HL-60 (cell line): ENCODE data around the gene INTS6L.

ENCODE experiments used
- DNase-seq, 2 experiments: peaks; one replicate each; pipeline ENCODE4 v3.0.0-alpha.2; 2010 to 2020; ENCODE audit warnings: low read depth in 1 of 2, low spot score in 1 of 2
- H3K27ac ChIP-seq: fragments of 250-450 bp; sonication (Bioruptor Pico); replicated peaks from 2 replicates; pipeline ENCODE4 v1.5.1; 2020; ENCODE audit warnings: mild to moderate bottlenecking, moderate library complexity
- H3K27me3 ChIP-seq: fragments of 250-450 bp; sonication (Bioruptor Pico); 2 replicates; pipeline ENCODE4 v1.5.1; 2021; ENCODE audit warnings: mild to moderate bottlenecking, moderate library complexity; ENCODE audit not compliant: insufficient read depth, poor library complexity, severe bottlenecking
- H3K4me3 ChIP-seq: replicated peaks from 2 replicates; pipeline ENCODE4 v1.5.1; 2011; ENCODE audit warnings: mild to moderate bottlenecking, control low read depth, low read length; ENCODE audit not compliant: insufficient read depth
- GABPA ChIP-seq: IDR thresholded peaks from 2 replicates; pipeline ENCODE4 v1.6.1; 2012; ENCODE audit warnings: low read depth
- POLR2AphosphoS5 ChIP-seq: IDR thresholded peaks from 2 replicates; pipeline ENCODE4 v1.6.1; 2012; ENCODE audit warnings: low read depth
- SPI1 ChIP-seq: IDR thresholded peaks from 2 replicates; pipeline ENCODE4 v1.6.1; 2012; ENCODE audit warnings: low read depth, mild to moderate bottlenecking, borderline replicate concordance
- TF ChIP-seq, protein P1 (sequence below): IDR thresholded peaks from one replicate; pipeline ENCODE4 v1.5.1; 2011; ENCODE audit warnings: low read length, control low read depth, inconsistent platforms; ENCODE audit not compliant: insufficient read depth
- TF ChIP-seq, protein P2 (sequence below): IDR thresholded peaks from 2 replicates; pipeline ENCODE4 v1.6.1; 2012; ENCODE audit warnings: low read depth; ENCODE audit not compliant: insufficient replicate concordance

The INTS6L gene

GRCh38 chrX:135557344-135557743 lies 36.9 kb downstream of the INTS6L start:
- H3K4me3 ChIP-seq, result no peak overlapping the region
- DNase-seq, result no peak
- TF ChIP-seq GABPA (no peak), POLR2AphosphoS5 (no peak), SPI1 (no peak)
- TF ChIP-seq, protein P1, sequence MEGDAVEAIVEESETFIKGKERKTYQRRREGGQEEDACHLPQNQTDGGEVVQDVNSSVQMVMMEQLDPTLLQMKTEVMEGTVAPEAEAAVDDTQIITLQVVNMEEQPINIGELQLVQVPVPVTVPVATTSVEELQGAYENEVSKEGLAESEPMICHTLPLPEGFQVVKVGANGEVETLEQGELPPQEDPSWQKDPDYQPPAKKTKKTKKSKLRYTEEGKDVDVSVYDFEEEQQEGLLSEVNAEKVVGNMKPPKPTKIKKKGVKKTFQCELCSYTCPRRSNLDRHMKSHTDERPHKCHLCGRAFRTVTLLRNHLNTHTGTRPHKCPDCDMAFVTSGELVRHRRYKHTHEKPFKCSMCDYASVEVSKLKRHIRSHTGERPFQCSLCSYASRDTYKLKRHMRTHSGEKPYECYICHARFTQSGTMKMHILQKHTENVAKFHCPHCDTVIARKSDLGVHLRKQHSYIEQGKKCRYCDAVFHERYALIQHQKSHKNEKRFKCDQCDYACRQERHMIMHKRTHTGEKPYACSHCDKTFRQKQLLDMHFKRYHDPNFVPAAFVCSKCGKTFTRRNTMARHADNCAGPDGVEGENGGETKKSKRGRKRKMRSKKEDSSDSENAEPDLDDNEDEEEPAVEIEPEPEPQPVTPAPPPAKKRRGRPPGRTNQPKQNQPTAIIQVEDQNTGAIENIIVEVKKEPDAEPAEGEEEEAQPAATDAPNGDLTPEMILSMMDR, result no peak
- TF ChIP-seq, protein P2, sequence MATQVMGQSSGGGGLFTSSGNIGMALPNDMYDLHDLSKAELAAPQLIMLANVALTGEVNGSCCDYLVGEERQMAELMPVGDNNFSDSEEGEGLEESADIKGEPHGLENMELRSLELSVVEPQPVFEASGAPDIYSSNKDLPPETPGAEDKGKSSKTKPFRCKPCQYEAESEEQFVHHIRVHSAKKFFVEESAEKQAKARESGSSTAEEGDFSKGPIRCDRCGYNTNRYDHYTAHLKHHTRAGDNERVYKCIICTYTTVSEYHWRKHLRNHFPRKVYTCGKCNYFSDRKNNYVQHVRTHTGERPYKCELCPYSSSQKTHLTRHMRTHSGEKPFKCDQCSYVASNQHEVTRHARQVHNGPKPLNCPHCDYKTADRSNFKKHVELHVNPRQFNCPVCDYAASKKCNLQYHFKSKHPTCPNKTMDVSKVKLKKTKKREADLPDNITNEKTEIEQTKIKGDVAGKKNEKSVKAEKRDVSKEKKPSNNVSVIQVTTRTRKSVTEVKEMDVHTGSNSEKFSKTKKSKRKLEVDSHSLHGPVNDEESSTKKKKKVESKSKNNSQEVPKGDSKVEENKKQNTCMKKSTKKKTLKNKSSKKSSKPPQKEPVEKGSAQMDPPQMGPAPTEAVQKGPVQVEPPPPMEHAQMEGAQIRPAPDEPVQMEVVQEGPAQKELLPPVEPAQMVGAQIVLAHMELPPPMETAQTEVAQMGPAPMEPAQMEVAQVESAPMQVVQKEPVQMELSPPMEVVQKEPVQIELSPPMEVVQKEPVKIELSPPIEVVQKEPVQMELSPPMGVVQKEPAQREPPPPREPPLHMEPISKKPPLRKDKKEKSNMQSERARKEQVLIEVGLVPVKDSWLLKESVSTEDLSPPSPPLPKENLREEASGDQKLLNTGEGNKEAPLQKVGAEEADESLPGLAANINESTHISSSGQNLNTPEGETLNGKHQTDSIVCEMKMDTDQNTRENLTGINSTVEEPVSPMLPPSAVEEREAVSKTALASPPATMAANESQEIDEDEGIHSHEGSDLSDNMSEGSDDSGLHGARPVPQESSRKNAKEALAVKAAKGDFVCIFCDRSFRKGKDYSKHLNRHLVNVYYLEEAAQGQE, result no peak
- H3K27me3 ChIP-seq, result no peaks in the 10 kb centered on the region
- H3K27ac ChIP-seq, result no peak overlapping the region

GRCh38 chrX:135572436-135572835 lies 52.0 kb downstream of the INTS6L start:
- no peak overlapping the region for H3K4me3 ChIP-seq
- H3K27me3 ChIP-seq, result no peaks in the 10 kb centered on the region
- no peak overlapping the region for H3K27ac ChIP-seq
- DNase-seq, result no peak
- TF ChIP-seq GABPA (no peak), SPI1 (no peak), POLR2AphosphoS5 (no peak)
- TF ChIP-seq, protein P1, result no peak
- TF ChIP-seq, protein P2, result no peak

DNA sequence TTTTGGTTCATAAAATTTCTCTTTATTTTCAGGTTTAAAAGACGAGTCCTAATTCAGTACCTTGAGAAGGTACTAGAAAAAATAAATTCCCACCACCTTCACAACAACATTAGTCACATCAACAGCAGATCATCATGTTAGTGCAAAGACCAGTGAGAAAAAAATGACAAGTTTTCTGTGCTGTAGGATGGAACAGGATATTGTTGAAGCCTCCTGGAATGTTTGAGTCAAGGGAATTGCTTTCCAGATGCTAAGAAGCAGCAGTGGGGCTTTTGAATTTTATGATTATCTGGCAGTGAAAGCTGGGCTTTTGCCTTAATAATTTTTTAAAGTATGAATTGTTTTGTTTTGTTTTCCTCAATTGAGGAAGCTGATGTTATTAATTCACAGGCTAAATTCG lies 61.0 kb downstream of the INTS6L start:
- no peak for DNase-seq
- TF ChIP-seq, protein P2, result no peak
- TF ChIP-seq, protein P1, result no peak
- H3K27me3 ChIP-seq, result no peaks in the 10 kb centered on the region
- no peak overlapping the region for H3K4me3 ChIP-seq
- H3K27ac ChIP-seq, result no peak overlapping the region
